ENCODE measurements around the gene ZNF8.
"Not testable (repeated sequence)": the region's sequence is repeated elsewhere in the genome, so short reads cannot be mapped to it uniquely, and the experiment has no call there.

ZNF8 gene

DNA sequence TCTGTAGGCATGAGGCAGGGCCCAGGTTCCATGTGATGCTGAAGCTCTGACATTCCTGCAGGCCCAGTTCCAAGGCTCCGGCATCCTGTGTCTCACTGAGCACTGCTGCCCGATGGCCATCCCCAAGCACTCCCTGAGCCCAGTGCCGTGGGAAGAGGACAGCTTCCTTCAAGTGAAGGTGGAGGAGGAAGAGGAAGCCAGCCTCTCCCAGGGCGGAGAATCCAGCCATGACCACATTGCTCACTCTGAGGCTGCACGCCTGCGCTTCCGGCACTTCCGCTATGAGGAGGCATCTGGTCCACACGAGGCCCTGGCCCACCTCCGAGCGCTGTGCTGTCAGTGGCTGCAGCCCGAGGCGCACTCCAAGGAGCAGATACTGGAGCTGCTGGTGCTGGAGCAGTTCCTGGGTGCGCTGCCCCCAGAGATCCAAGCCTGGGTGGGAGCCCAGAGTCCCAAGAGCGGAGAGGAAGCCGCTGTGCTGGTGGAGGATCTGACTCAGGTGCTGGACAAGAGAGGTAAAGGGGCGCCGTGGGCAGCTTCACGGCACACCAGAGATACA lies 56.0 kb downstream of the ZNF8 start:
- Histone ChIP-seq H3K4me1 (ENCODE audit: control insufficient read depth, insufficient read depth, low read length) (no peaks in the 10 kb centered on the region), H3K4me3 (ENCODE audit: low read length) (no peak overlapping the region), H3K27me3 (ENCODE audit: control insufficient read depth, insufficient read depth, low read length) (no peaks in the 10 kb centered on the region), H3K9me3 (ENCODE audit: control insufficient read depth, insufficient read depth, low read length) (no peaks in the 10 kb centered on the region), H3K27ac (ENCODE audit: low read length) (no peak overlapping the region), H3K36me3 (ENCODE audit: control insufficient read depth, insufficient read depth, low read length) (peaks cover 6% of the 10 kb centered on the region; the same call in 1 of the 2 replicates)
- no CpG with 5 or more reads among the region's 19 CpGs for WGBS (ENCODE audit: insufficient coverage, insufficient read length)
- DNase-seq (ENCODE audit: low read depth, low spot score) = no peak

- Histone ChIP-seq H3K27me3 (ENCODE audit: control insufficient read depth, insufficient read depth, low read length) (no peaks in the 10 kb centered on the region), H3K36me3 (ENCODE audit: control insufficient read depth, insufficient read depth, low read length) (peaks cover 6% of the 10 kb centered on the region; the same call in 1 of the 2 replicates), H3K4me3 (ENCODE audit: low read length) (no peak overlapping the region), H3K9me3 (ENCODE audit: control insufficient read depth, insufficient read depth, low read length) (no peaks in the 10 kb centered on the region), H3K4me1 (ENCODE audit: control insufficient read depth, insufficient read depth, low read length) (no peaks in the 10 kb centered on the region), H3K27ac (ENCODE audit: low read length) (no peak overlapping the region)
- WGBS (ENCODE audit: insufficient coverage, insufficient read length) = no CpG with 5 or more reads among the region's 3 CpGs
- DNase-seq (ENCODE audit: low read depth, low spot score) = no peak
Measured at GRCh38 chr19:58335630-58336029, 56.9 kb downstream of the ZNF8 start.

DNA sequence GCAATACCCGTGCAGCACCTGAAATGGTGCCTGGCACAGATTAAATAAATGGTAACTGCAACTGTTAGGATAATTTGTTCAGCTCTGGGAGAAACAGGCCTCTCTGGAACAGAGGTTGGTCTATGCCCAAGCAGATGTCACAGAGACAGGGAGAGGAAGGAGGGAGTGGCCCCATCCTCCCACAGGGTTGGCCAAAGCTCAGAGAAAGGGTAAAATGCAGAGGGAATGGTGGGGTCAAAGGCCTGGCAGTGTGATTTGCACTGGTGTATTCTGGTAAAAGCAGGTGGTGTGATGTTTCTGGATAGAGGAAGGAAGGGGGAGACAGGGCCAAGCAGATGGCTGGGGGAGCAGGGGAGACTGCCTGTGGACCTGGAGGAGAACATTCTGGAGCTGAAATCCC lies 57.5 kb downstream of the ZNF8 start:
- DNase-seq (ENCODE audit: low read depth, low spot score) = no peak
- Histone ChIP-seq H3K9me3 (ENCODE audit: control insufficient read depth, insufficient read depth, low read length) (no peaks in the 10 kb centered on the region), H3K4me3 (ENCODE audit: low read length) (no peak overlapping the region)

GRCh38 chr19:58336820-58337219 lies 58.1 kb downstream of the ZNF8 start:
- no peak overlapping the region for H3K27ac ChIP-seq (ENCODE audit: low read length)
- WGBS (ENCODE audit: insufficient coverage, insufficient read length) = no CpG with 5 or more reads among the region's 4 CpGs
- no peaks in the 10 kb centered on the region for H3K9me3 ChIP-seq (ENCODE audit: control insufficient read depth, insufficient read depth, low read length)
- no peaks in the 10 kb centered on the region for H3K27me3 ChIP-seq (ENCODE audit: control insufficient read depth, insufficient read depth, low read length)
- DNase-seq (ENCODE audit: low read depth, low spot score) = no peak
- H3K36me3 ChIP-seq (ENCODE audit: control insufficient read depth, insufficient read depth, low read length) = peaks cover 6% of the 10 kb centered on the region; the same call in 1 of the 2 replicates
- no peaks in the 10 kb centered on the region for H3K4me1 ChIP-seq (ENCODE audit: control insufficient read depth, insufficient read depth, low read length)
- H3K4me3 ChIP-seq (ENCODE audit: low read length) = no peak overlapping the region

More for the DNA sequence above, 57.5 kb downstream of the ZNF8 start:
- WGBS (ENCODE audit: insufficient coverage, insufficient read length) = no CpG with 5 or more reads among the region's 1 CpG
- Histone ChIP-seq H3K4me1 (ENCODE audit: control insufficient read depth, insufficient read depth, low read length) (no peaks in the 10 kb centered on the region), H3K36me3 (ENCODE audit: control insufficient read depth, insufficient read depth, low read length) (peaks cover 6% of the 10 kb centered on the region; the same call in 1 of the 2 replicates), H3K27me3 (ENCODE audit: control insufficient read depth, insufficient read depth, low read length) (no peaks in the 10 kb centered on the region), H3K27ac (ENCODE audit: low read length) (no peak overlapping the region)

DNA sequence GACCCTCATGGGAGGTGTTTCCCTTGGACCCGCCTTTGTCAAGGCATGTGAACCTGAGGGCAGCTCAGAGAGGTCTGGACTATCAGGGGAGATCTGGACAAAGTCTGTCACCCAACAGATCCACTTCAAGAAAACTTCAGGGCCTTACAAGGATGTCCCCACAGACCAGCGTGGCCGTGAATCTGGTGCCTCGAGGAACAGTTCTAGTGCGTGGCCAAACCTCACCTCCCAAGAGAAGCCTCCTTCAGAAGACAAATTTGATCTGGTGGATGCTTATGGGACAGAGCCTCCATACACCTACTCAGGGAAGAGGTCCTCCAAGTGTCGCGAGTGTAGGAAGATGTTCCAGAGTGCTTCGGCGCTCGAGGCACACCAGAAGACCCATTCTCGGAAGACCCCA lies 59.6 kb downstream of the ZNF8 start:
- Histone ChIP-seq H3K4me3 (ENCODE audit: low read length) (no peak overlapping the region), H3K27ac (ENCODE audit: low read length) (no peak overlapping the region), H3K9me3 (ENCODE audit: control insufficient read depth, insufficient read depth, low read length) (no peaks in the 10 kb centered on the region), H3K4me1 (ENCODE audit: control insufficient read depth, insufficient read depth, low read length) (no peaks in the 10 kb centered on the region), H3K27me3 (ENCODE audit: control insufficient read depth, insufficient read depth, low read length) (no peaks in the 10 kb centered on the region), H3K36me3 (ENCODE audit: control insufficient read depth, insufficient read depth, low read length) (peaks cover 6% of the 10 kb centered on the region; the same call in 1 of the 2 replicates)
- no peak for DNase-seq (ENCODE audit: low read depth, low spot score)
- no CpG with 5 or more reads among the region's 11 CpGs for WGBS (ENCODE audit: insufficient coverage, insufficient read length)

- H3K9me3 ChIP-seq (ENCODE audit: control insufficient read depth, insufficient read depth, low read length) = no peaks in the 10 kb centered on the region
- DNase-seq (ENCODE audit: low read depth, low spot score) = no peak
- WGBS (ENCODE audit: insufficient coverage, insufficient read length) = no CpG with 5 or more reads among the region's 30 CpGs
- no peaks in the 10 kb centered on the region for H3K4me1 ChIP-seq (ENCODE audit: control insufficient read depth, insufficient read depth, low read length)
- H3K27ac ChIP-seq (ENCODE audit: low read length) = no peak overlapping the region
- no peaks in the 10 kb centered on the region for H3K27me3 ChIP-seq (ENCODE audit: control insufficient read depth, insufficient read depth, low read length)
- no peak overlapping the region for H3K4me3 ChIP-seq (ENCODE audit: low read length)
- H3K36me3 ChIP-seq (ENCODE audit: control insufficient read depth, insufficient read depth, low read length) = peaks cover 6% of the 10 kb centered on the region; the same call in 1 of the 2 replicates
Measured at GRCh38 chr19:58338825-58339558, 60.2 kb downstream of the ZNF8 start.

DNA sequence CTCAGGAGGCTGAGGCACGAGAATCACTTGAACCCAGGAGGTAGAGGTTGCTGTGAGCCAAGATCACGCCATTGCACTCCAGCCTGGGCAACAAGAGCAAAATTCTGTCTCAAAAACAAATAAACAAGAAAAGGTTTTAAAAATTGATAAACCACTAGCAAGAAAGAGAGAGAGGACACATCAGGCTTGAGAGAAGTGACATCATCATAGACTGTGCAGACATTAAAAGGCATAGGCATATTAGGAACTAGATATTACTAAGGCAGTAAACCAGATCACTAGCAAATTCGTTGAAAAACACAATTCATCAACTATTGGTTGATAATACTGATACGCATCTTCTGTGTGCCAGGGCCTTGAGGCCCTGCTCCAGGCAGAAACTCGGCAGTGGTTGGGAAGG lies 66.8 kb downstream of the ZNF8 start:
- Histone ChIP-seq H3K9me3 (ENCODE audit: control insufficient read depth, insufficient read depth, low read length) (no peaks in the 10 kb centered on the region), H3K4me3 (ENCODE audit: low read length) (no peak overlapping the region), H3K27ac (ENCODE audit: low read length) (no peak overlapping the region), H3K4me1 (ENCODE audit: control insufficient read depth, insufficient read depth, low read length) (no peaks in the 10 kb centered on the region), H3K27me3 (ENCODE audit: control insufficient read depth, insufficient read depth, low read length) (no peaks in the 10 kb centered on the region; the same call in 1 of the 2 replicates), H3K36me3 (ENCODE audit: control insufficient read depth, insufficient read depth, low read length) (no peaks in the 10 kb centered on the region; the same call in 1 of the 2 replicates)
- no CpG with 5 or more reads among the region's 5 CpGs for WGBS (ENCODE audit: insufficient coverage, insufficient read length)
- no peak for DNase-seq (ENCODE audit: low read depth, low spot score)

GRCh38 chr19:58346961-58347929 lies 68.5 kb downstream of the ZNF8 start:
- no peaks in the 10 kb centered on the region; the same call in 1 of the 2 replicates for H3K27me3 ChIP-seq (ENCODE audit: control insufficient read depth, insufficient read depth, low read length)
- H3K9me3 ChIP-seq (ENCODE audit: control insufficient read depth, insufficient read depth, low read length) = no peaks in the 10 kb centered on the region
- H3K4me1 ChIP-seq (ENCODE audit: control insufficient read depth, insufficient read depth, low read length) = no peaks in the 10 kb centered on the region
- H3K27ac ChIP-seq (ENCODE audit: low read length) = no peak overlapping the region
- peak overlapping the region; percentile 53; the same call in 1 of the 2 replicates for H3K4me3 ChIP-seq (ENCODE audit: low read length)
- no CpG with 5 or more reads among the region's 82 CpGs for WGBS (ENCODE audit: insufficient coverage, insufficient read length)
- no peak for DNase-seq (ENCODE audit: low read depth, low spot score)
- H3K36me3 ChIP-seq (ENCODE audit: control insufficient read depth, insufficient read depth, low read length) = no peaks in the 10 kb centered on the region; the same call in 1 of the 2 replicates

GRCh38 chr19:58348080-58348479 lies 69.3 kb downstream of the ZNF8 start:
- not testable (repeated sequence) for H3K27ac ChIP-seq (ENCODE audit: low read length)
- peak overlapping the region; percentile 53; the same call in 1 of the 2 replicates for H3K4me3 ChIP-seq (ENCODE audit: low read length)
- WGBS (ENCODE audit: insufficient coverage, insufficient read length) = no CpG with 5 or more reads among the region's 12 CpGs

GRCh38 chr19:58349590-58349989 lies 70.8 kb downstream of the ZNF8 start:
- no peak for DNase-seq (ENCODE audit: low read depth, low spot score)
- no peak overlapping the region for H3K4me3 ChIP-seq (ENCODE audit: low read length)
- H3K36me3 ChIP-seq (ENCODE audit: control insufficient read depth, insufficient read depth, low read length) = no peaks in the 10 kb centered on the region; the same call in 1 of the 2 replicates
- H3K9me3 ChIP-seq (ENCODE audit: control insufficient read depth, insufficient read depth, low read length) = no peaks in the 10 kb centered on the region
- WGBS (ENCODE audit: insufficient coverage, insufficient read length) = no CpG with 5 or more reads among the region's 8 CpGs
- no peaks in the 10 kb centered on the region for H3K4me1 ChIP-seq (ENCODE audit: control insufficient read depth, insufficient read depth, low read length)
- no peaks in the 10 kb centered on the region; the same call in 1 of the 2 replicates for H3K27me3 ChIP-seq (ENCODE audit: control insufficient read depth, insufficient read depth, low read length)
- H3K27ac ChIP-seq (ENCODE audit: low read length) = no peak overlapping the region

More at GRCh38 chr19:58348080-58348479, 69.3 kb downstream of the ZNF8 start:
- H3K27me3 ChIP-seq (ENCODE audit: control insufficient read depth, insufficient read depth, low read length); DNase-seq (ENCODE audit: low read depth, low spot score); H3K9me3 ChIP-seq (ENCODE audit: control insufficient read depth, insufficient read depth, low read length); H3K36me3 ChIP-seq (ENCODE audit: control insufficient read depth, insufficient read depth, low read length); H3K4me1 ChIP-seq (ENCODE audit: control insufficient read depth, insufficient read depth, low read length): not testable (repeated sequence)

All from iPS DF 6.9 (cell line).